PFSK-1 (cell line): Measurements from ENCODE around the gene ADCY6.

Experiments
- FOXP2 ChIP-seq: optimal IDR thresholded peaks from 2 replicates; pipeline ENCODE3; 2011; ENCODE audit warnings: borderline replicate concordance, control low read depth, inconsistent platforms; ENCODE audit not compliant: insufficient read depth; ENCODE audit errors: extremely low read length, extremely low read depth
- POLR2AphosphoS5 ChIP-seq: IDR thresholded peaks from 2 replicates; pipeline ENCODE4 v1.6.1; 2012; ENCODE audit warnings: low read depth, mild to moderate bottlenecking, control low read depth, low read length, moderate library complexity
- SIN3A ChIP-seq: IDR thresholded peaks from 2 replicates; pipeline ENCODE4 v1.6.1; 2012; ENCODE audit warnings: mild to moderate bottlenecking, low read length, moderate library complexity, borderline replicate concordance; ENCODE audit not compliant: insufficient read depth
- TAF1 ChIP-seq: IDR thresholded peaks from 2 replicates; pipeline ENCODE4 v1.6.1; 2012; ENCODE audit warnings: low read length, control low read depth, borderline replicate concordance; ENCODE audit not compliant: insufficient read depth
- TF ChIP-seq, protein P1 (sequence below), 2 experiments: IDR thresholded peaks; 2 replicates each; pipeline versions ENCODE4 v1.6.1 to v1.8.0; 2011 to 2012; ENCODE audit warnings: low read depth in 2 of 2, low read length in 2 of 2, control low read depth in 1 of 2, inconsistent platforms in 1 of 2, mild to moderate bottlenecking in 1 of 2, moderate library complexity in 1 of 2; ENCODE audit not compliant: insufficient read depth in 1 of 2

ADCY6 gene

DNA sequence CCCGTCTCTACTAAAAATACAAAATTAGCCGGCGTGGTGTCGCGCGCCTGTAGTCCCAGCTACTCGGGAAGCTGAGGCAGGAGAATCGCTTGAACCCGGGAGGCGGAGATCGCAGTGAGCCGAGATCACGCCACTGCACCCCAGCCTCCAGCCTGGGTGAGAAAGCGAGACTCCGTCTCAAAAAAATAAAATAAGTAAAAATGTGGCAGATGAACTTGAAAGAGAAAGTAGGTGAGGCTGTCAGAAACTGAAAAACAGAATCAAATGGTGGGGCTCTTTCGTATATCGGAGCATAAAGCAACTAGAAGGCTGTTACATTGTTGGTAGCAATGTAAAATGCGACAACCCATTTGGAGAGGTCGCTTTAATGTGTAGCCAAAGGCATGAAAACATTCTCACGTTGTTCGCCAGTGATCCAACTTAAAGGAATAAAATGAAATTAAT is 71.6 kb downstream of the ADCY6 start:
- TF ChIP-seq POLR2AphosphoS5 (no peak), SIN3A (no peak), TAF1 (no peak), FOXP2 (no peak)
- TF ChIP-seq, protein P1, sequence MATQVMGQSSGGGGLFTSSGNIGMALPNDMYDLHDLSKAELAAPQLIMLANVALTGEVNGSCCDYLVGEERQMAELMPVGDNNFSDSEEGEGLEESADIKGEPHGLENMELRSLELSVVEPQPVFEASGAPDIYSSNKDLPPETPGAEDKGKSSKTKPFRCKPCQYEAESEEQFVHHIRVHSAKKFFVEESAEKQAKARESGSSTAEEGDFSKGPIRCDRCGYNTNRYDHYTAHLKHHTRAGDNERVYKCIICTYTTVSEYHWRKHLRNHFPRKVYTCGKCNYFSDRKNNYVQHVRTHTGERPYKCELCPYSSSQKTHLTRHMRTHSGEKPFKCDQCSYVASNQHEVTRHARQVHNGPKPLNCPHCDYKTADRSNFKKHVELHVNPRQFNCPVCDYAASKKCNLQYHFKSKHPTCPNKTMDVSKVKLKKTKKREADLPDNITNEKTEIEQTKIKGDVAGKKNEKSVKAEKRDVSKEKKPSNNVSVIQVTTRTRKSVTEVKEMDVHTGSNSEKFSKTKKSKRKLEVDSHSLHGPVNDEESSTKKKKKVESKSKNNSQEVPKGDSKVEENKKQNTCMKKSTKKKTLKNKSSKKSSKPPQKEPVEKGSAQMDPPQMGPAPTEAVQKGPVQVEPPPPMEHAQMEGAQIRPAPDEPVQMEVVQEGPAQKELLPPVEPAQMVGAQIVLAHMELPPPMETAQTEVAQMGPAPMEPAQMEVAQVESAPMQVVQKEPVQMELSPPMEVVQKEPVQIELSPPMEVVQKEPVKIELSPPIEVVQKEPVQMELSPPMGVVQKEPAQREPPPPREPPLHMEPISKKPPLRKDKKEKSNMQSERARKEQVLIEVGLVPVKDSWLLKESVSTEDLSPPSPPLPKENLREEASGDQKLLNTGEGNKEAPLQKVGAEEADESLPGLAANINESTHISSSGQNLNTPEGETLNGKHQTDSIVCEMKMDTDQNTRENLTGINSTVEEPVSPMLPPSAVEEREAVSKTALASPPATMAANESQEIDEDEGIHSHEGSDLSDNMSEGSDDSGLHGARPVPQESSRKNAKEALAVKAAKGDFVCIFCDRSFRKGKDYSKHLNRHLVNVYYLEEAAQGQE (IDR thresholded peaks at IDR 0.05; ENCODE audit: insufficient read depth in 1 of 2, low read depth in 2 of 2, low read length in 2 of 2), result no peak

DNA sequence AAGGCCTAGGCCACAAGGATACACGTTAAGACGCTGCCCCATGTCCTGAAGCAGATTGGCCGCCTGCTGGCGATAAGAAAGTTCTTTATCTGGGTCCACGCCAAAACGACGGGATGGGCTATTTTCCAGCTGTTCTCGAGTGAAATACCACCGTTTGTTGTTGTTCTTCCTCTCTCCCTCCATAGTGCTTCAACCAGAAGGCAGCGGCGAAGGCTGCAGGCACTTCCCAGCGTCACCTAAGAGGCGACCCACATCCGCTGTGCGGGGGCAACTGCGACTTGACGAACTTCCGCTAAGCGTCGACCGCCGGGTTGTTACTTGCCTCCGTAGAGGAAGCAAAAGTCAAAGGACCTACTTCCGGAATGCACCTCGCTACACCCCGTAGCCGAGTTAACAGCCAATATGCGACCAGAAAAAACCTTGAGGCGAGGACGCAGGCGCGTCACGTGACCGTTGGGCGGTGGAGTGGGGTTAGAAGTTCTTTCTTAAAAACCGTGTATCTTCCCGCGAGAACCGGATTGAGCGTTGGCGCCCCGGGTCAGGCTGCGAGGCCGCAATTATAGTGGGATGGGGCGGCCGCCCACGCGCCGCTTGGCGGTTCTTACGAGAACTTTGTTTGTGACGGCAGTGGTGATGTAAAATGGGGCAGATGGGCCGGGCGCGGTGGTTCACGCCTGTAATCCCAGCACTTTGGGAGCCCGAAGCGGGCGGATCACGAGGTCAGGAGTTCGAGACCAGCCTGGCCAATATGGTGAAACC is 72.2 kb downstream of the ADCY6 start, which contains the start of gene CCNT1:
TSS of gene CCNT1 (minus strand) at position 215 of the 759 bp plus-strand sequence. CDS start at position 183, 32 bp downstream.
- TF ChIP-seq, protein P1 (IDR thresholded peaks at IDR 0.05; ENCODE audit: insufficient read depth in 1 of 2, low read depth in 2 of 2, low read length in 2 of 2), result 0 out of 4 replicates have a peak, but pooled peaks have one; percentile 12 to 44
- peak; percentile 85 for TF ChIP-seq FOXP2
- TF ChIP-seq TAF1, result 0 out of 2 replicates have a peak, but pooled peaks have one; percentile 6
- peak; percentile 83 for TF ChIP-seq POLR2AphosphoS5
- no peak for TF ChIP-seq SIN3A
